ENCODE results near the gene EDEM3.

EDEM3 gene

DNA sequence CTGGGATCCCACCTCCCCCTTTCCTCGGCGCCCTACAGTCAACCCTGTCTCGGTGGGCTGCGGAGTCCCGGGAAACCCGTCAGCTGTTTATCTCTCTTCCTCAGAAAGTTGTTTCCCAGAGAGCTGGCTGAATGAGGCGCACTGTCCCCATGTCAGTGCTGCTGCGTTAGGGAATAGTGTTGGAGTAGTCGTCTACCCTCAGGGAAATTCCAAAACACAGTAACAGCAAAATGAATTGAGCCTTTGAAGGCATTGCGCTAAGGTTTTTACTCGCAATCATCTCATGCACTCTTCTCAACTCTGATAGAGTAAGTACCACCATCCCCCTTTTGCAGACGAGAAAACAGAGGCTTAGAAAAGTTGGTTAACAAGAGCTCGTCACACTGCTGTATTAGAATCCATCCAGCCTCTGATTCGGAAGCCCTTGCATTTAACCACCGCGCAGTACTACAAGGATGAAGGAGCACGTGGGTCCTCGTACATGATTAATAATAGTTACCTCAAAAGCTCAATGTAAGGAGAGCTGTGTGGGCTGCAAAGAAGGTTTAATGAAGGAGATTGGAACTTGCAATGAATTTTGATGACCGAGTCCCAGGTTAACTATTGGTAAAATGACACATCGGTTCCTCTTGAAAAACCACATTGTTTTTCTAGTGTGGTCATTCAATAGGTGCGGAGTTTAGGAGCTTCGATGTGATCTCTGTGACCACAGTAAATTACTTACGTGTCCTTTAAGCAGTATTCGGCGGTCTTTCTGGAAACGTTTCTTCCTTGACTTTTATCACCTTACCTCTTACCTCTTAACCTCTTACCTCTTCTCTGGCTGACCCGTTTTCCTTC, 788 bp upstream of the EDEM3 start:
- TF ChIP-seq FOXP2 (optimal IDR thresholded peaks at IDR 0.05; ENCODE audit: borderline replicate concordance, extremely low read depth, extremely low read length, insufficient read depth) (no peak), SIN3A (IDR thresholded peaks at IDR 0.05; ENCODE audit: borderline replicate concordance, insufficient read depth, low read length) (peak; percentile 14; the same call in 1 of the 2 replicates), REST (IDR thresholded peaks at IDR 0.05; ENCODE audit: insufficient read depth in 1 of 2, low read depth in 2 of 2, low read length in 2 of 2) (no peak), POLR2AphosphoS5 (IDR thresholded peaks at IDR 0.05; ENCODE audit: low read depth, low read length) (no peak)

- TF ChIP-seq POLR2AphosphoS5 (IDR thresholded peaks at IDR 0.05; ENCODE audit: low read depth, low read length) (no peak), FOXP2 (optimal IDR thresholded peaks at IDR 0.05; ENCODE audit: borderline replicate concordance, extremely low read depth, extremely low read length, insufficient read depth) (peak; percentile 39), SIN3A (IDR thresholded peaks at IDR 0.05; ENCODE audit: borderline replicate concordance, insufficient read depth, low read length) (no peak)
Measured at GRCh38 chr1:184753608-184754475, 816 bp downstream of the EDEM3 start.

GRCh38 chr1:184753117-184753516, 1.5 kb downstream of the EDEM3 start:
- TF ChIP-seq POLR2AphosphoS5 (IDR thresholded peaks at IDR 0.05; ENCODE audit: low read depth, low read length) (no peak), FOXP2 (optimal IDR thresholded peaks at IDR 0.05; ENCODE audit: borderline replicate concordance, extremely low read depth, extremely low read length, insufficient read depth) (no peak), TAF1 (IDR thresholded peaks at IDR 0.05; ENCODE audit: borderline replicate concordance, insufficient read depth, low read length) (no peak), SIN3A (IDR thresholded peaks at IDR 0.05; ENCODE audit: borderline replicate concordance, insufficient read depth, low read length) (no peak), REST (IDR thresholded peaks at IDR 0.05; ENCODE audit: insufficient read depth in 1 of 2, low read depth in 2 of 2, low read length in 2 of 2) (no peak)

GRCh38 chr1:184752656-184753055, 2.0 kb downstream of the EDEM3 start:
- TF ChIP-seq TAF1 (IDR thresholded peaks at IDR 0.05; ENCODE audit: borderline replicate concordance, insufficient read depth, low read length) (no peak), SIN3A (IDR thresholded peaks at IDR 0.05; ENCODE audit: borderline replicate concordance, insufficient read depth, low read length) (no peak), POLR2AphosphoS5 (IDR thresholded peaks at IDR 0.05; ENCODE audit: low read depth, low read length) (no peak), FOXP2 (optimal IDR thresholded peaks at IDR 0.05; ENCODE audit: borderline replicate concordance, extremely low read depth, extremely low read length, insufficient read depth) (no peak), REST (IDR thresholded peaks at IDR 0.05; ENCODE audit: insufficient read depth in 1 of 2, low read depth in 2 of 2, low read length in 2 of 2) (no peak)

DNA sequence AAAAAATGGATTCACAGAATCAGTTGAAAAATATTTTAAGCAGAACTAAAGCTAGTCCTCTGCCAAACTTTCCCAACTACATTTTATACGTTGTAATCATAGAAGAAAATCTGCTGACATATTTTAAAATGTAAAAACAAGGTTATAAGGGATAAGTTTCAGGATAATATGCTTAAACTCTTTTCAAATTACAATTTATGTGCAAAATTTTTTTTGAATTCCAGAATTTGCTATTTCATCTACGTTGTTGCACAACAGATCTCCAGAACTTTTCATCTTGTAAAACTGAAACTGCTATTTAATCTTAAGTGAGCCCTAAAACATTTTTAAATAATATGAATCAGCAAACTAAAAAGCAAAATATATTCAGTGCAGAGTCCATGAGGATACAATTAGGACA, 5.9 kb downstream of the EDEM3 start:
- no peak for TF ChIP-seq REST (IDR thresholded peaks at IDR 0.05; ENCODE audit: insufficient read depth in 1 of 2, low read depth in 2 of 2, low read length in 2 of 2)
- no peak for TF ChIP-seq POLR2AphosphoS5 (IDR thresholded peaks at IDR 0.05; ENCODE audit: low read depth, low read length)
- no peak for TF ChIP-seq TAF1 (IDR thresholded peaks at IDR 0.05; ENCODE audit: borderline replicate concordance, insufficient read depth, low read length)
- TF ChIP-seq FOXP2 (optimal IDR thresholded peaks at IDR 0.05; ENCODE audit: borderline replicate concordance, extremely low read depth, extremely low read length, insufficient read depth): no peak
- no peak for TF ChIP-seq SIN3A (IDR thresholded peaks at IDR 0.05; ENCODE audit: borderline replicate concordance, insufficient read depth, low read length)
